Measurements from ENCODE around the gene PHF2.

The PHF2 gene

DNA sequence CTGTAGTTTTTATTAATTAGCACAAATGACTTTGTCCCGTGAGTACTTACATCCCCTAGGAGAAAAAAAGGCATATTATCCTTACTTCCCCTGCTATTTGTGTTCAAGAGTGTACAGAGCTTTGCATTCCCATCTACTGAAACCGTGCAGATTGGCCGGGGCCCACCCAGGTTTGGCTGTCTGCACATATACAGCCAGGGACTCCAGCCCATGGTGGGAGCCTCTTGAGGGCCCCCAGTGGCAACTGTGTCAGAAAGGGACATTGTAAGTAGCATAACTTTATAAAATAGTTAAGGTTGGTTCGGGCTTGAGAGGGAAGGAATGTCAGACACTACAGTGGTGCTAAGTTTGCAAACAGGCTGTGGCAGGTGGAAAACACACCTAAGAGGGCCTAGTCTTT is 24.7 kb downstream of the PHF2 start:
- no peak for DNase-seq (ENCODE audit: low spot score)

DNA sequence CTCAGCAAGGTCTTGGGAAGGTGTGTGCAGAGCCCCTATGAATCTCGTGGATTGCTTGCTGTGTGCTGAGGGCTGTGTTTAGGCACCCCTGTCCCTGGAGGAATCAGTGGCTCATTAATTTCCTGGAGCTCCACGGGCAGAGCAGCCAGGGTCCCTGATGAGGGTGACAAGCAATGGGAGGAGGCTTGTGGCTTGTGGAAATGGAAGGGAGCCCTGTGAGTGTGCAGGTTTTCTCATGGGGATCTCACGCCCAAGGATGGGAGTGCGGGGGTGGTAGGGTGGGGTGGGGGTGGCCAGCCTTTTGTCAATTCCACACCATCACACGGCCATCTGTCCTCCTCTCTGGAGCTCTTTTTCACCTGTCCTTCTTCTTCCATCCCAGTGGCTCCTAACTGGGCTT is 25.3 kb downstream of the PHF2 start:
- DNase-seq (ENCODE audit: low spot score) = no peak

DNA sequence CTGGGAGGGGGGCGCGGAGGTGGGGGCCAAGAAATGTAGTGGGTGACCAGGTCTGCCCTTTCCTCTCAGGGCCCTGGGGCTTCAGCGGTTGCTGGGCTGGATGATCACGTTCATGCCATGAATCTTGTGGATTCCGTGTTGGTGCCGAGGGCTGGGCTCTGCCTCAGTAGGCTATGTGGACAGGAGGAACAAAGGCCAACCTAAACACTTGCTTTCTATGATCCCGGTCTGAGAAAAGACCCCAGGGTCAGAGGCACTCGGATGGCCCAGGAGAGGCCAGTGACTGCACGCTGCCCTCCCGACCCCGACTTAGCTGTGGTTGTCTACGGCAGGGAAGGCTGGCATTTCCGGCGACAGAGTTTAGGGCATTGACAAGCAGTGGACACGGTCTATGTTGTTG is 26.6 kb downstream of the PHF2 start:
- no peak for DNase-seq (ENCODE audit: low spot score)

DNA sequence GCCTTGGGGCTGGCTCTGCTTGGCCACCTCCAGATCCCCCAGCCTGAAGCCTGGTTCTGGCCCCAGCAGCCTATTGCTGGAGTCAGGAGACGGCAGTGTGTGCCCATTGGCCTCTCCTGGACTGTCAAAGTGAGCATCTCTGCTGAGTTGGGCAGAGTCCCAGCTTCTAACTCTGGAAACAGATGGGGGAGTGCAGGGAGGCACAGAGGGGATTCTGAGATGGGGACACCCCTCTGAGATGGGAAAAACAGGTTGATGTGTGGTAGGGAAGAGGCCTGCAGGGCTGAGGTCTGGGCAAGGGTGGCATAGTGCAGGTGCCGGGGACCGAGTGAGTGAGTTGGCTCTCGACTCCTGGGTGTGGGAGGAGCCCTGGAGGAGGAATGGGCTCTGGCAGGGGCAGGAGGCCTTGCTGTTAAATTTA is 27.5 kb downstream of the PHF2 start:
- DNase-seq (ENCODE audit: low spot score) = no peak

DNA sequence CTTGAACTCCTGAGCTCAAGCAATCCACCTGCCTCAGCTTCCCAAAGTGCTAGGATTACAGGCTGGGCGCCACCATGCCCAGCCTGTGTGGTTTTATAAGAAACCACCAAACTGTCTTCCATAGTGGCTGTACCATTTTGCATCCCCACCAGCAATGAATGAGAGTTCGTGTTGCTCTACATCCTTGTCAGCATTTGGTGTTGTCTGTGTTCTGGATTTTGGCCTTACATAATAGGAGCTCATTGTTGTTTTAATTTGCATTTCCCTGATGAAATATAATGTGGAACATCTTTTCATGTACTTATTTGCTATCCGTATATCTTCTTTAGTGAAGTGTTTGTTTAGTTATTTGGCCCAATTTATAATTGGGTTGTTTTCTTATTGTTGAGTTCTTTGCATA is 29.8 kb downstream of the PHF2 start:
- no peak for DNase-seq (ENCODE audit: low spot score)

DNA sequence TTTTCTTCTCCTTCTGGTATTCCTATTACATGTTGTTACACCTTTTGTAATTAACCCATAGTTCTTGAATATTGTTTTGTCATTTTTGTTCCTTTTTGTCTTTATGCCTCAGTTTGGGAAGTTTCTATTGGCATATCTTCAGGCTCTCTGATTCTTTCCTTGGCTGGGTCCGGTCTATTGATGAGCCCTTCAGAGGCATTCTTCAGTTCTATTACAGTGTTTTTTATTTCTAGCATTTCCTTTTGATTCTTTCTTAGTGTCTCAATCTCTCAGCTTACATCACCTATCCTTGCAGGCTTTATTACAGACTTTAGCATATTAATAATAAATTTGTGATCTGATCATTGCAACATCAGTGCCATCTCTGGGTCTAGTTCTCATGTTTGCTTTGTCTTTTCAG is 33.8 kb downstream of the PHF2 start:
- no peak for DNase-seq (ENCODE audit: low spot score)

DNA sequence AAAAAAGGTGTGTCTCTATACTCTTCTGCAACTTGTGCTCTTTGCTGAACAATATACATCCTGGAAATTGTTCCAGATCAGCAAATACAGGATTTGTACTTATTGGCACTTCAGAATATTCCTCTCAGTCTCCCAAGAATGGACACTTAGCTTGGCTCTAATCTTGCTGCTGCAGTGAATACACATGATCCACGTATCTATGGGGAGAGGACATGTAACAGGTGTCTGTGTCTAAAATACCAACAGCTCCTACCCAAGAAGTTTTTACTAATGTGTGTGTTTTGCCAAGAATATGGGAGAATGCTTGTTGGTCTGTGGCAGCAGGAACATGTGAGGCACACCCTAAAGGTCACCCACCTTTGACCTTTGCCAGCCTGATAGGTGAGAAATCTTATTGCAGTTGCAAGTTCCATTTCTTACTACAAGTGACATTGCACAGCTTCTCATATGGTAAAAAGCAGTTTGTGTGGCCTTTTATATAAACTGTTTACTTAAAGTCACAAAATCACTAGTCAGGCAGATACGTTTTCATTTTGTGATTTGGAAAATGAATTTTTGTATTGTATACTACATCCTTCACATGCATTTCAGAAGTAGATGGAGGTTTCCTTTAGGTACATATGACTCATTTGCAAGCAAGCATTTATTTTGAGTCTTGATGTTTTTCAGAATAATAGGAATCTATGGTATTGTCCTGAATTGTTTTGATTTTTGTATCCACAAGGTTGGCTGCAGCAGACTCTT is 35.8 kb downstream of the PHF2 start:
- DNase-seq (ENCODE audit: low spot score) = no peak

DNA sequence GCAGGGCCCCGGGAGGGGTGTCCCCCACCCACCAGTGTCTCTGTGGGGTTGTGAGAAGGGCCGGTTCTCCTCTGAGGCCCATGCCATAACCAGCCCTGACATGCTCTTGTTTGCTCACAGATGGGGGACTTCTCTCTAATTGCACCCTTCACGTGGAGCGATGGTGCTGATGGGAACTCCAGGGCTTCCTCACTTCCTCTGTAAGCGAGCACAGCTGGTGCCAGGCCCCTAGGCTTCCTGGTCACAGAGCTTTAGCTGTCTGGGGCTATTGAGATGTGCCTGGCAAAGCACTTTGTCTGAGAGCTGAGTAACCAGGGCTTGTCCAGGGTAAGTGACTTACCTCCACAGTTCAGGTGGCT is 36.4 kb downstream of the PHF2 start:
- DNase-seq (ENCODE audit: low spot score) = no peak

DNA sequence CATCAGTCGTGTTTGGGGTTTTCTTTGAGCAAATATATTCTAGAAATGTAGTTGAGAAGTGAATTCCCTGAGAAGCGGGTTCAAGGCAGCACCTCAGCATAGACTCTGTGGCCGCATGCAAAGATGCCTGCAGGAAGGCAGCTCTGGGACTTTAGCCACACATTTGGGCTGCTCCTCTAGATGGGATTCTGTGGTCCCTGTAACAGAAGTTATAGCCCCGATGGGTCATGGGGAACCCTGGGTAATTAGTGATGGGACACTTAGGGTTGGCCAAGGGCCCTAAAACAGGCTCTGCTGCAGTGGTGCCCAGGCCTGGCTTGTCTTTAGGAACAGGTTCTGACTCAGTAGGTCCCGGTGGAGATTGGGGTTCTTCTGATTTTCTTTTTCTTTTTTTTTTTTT is 36.8 kb downstream of the PHF2 start:
- DNase-seq (ENCODE audit: low spot score) = no peak

DNA sequence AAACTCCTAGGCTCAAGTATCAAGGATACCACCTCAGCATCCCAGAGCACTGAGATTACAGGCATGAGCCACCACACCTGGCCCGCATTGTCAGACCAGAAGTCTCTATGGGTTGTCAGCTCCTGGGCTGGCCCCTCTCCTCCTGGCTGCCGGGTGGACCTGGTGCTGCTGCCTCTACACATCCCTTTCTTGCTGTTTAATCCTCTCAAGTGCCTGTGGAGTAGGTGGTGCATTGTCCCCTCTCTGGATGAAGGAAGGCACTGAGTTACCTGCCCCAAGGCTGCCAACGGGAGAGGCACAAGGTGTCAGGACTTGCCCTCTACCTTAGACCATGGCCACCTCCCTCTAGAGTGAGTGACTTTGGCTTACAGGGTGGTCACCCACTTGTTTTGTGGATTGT is 37.4 kb downstream of the PHF2 start:
- DNase-seq (ENCODE audit: low spot score) = no peak

DNA sequence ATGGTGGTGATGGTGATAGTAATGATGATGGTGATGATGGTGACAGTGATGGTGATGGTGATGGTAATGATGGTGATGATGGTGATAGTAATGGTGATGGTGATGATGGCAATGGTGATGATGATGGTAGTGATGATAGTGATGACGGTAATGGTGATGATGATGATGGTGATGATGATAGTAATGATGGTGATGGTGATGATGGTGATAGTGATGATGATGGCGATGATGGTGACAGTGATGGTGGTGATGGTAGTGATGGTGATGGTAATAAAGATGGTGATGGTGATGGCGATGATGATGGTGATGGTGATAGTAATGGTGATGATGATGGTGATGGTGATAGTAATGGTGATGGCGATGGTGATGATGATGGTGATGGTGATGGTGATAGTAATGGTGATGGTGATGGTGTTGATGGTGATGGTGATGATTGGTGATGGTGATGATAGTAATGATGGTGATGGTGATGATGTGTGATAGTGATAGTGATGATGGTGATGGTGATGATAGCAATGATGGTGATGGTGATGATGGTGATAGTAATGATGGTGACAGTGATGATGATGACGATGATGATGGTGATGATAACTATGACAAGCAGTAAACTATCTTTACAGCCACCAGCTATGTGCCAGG is 38.6 kb downstream of the PHF2 start:
- DNase-seq (ENCODE audit: low spot score) = no peak

DNA sequence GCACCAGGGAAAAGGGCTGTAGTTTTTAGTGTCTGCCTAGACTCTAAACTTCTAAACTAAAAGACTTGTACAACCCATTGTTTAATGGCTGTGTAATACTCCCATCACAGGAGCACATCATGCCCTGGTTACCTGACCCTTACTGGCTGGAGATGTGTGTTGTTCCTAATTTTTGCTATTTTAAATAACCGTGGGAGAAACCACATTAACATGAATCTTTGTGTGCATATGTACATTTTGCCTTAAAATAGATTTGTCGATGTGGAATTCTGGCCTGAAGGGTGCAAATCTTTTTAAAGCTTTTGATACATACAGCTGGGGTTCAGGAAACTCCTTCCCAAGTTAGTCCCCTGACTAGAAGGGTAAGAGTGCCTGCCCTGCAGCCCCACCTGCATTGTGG is 39.7 kb downstream of the PHF2 start:
- DNase-seq (ENCODE audit: low spot score) = no peak

DNA sequence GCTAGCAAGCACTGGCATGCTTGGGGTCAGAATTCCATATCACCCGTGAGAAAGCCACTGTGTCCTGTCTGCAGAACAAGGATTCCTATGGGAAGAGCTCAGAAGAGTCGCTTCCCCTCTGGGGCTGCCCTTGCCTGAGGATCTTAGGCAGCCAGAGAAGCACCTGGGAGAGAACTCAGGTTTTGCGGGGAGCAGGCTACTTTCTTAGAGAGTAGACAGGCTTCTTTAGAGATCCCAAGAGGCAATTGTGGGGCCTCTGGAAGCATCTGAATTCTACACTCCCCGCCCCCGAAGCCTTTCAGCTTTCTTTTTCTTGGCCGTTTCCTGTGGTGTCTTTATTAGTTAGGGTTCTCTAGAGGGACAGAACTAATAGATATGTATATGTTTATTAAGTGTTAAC is 40.9 kb downstream of the PHF2 start:
- no peak for DNase-seq (ENCODE audit: low spot score)

DNA sequence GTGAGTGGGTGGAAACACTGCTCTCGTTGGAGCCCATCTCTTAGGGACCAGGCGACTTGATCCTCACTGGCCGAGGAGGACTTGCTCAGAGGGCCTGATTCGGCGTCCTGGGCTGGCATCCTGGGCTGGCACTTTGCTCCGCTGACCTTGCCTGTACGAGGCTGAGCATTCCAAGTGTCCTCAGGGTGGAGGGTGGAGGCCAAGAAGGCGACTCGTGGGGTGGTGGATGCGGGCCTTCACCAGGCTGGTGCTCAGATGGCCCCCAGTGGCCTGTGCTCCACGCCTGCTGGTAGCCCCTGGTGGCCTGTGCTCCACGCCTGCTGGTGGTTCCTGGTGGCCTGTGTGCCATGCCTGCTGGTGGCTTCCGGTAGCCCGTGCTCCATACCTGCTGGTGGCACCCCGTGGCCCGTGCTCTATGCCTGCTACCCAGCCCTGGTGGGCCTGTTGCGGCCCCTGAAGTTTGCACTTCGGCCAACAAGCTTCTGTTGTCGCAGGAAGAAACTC is 42.9 kb downstream of the PHF2 start:
- no peak for DNase-seq (ENCODE audit: low spot score)

DNA sequence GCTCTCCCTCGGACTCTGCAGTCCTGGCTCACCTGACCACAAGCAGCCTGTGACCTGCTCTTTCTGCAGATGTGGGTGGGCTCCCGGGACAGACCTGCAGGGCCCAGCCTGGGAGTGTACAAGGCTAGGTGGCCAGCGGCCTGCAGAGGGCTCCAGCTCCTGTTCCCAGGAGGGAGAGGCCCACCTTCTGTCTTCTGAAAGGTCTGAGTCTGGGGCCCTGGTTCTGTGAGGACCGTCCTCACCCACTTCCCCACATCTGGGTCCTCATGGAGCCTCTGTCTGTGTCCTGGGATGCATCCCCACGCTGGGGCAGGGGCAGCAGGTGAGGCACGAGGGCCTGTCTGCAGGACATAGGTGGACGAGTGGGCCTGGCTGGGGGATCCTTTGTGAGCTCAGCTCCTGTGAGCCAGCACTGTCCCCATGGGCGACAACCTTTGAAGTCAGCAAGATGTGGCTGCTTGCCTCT is 43.7 kb downstream of the PHF2 start:
- no peak for DNase-seq (ENCODE audit: low spot score)

DNA sequence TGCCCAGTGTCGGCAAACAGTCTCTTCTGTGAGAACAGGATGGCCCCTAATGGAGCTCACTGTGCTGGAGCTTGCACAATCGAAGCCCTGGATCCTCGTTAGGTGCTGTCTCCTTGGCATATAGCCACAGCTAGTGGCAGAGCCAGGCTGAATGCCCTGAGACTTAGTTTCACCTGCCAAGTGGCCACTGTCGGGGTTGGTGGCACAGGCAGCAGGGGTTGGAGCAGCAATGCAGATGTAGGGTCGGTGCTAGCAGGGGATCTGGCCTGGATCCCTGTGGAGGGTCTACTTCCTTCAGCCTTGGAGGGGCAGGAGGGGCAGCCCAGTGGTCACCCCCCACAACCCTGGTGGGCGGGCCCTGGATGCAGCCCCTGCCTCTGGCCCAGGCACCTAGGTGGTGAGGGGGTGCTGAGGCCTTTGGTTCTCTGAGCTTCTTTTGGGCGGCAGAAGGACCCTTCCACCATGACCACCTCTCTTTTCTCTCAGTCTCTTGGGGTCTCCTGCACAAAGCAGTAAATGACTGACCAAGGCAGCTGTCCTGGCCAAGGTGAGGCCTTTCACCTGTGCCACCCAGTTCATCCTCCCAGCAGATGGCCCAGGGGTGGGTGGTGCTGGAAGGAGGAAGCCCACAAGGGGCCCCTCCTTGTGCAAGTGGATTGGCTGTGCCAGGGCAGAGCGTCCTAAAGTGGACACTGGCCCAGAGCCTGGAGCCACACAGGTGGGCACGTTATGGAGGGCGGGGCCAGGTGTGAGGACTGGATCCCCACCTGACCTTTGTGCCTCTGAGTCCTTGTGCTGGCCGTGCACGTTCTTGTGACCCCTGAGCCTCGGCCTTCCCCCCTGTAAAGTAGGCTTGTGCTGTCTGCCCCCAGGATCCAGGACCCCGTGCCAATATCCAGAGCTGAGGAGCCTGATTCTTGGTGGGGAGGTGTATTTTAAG is 44.8 kb downstream of the PHF2 start:
- no peak for DNase-seq (ENCODE audit: low spot score)

DNA sequence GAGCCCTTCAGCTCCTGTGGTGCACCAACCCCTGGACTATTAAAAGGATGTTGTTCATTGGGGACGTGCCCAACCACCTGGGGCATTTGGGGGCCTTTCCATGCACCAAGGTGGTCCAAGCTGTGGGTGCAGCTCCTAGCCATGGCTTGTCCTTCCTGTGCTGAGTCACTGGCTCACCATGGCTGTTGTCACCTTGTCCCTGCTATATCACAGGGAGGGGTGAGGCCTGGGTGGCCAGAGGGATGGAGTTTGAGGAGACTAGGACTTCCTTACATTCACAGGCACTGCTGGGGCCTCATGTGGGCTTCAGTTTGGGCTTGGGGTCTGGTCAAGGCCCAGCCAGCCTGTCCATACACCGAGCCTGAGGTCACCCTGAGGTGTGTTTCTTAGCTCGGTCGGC is 45.5 kb downstream of the PHF2 start:
- DNase-seq (ENCODE audit: low spot score) = no peak

DNA sequence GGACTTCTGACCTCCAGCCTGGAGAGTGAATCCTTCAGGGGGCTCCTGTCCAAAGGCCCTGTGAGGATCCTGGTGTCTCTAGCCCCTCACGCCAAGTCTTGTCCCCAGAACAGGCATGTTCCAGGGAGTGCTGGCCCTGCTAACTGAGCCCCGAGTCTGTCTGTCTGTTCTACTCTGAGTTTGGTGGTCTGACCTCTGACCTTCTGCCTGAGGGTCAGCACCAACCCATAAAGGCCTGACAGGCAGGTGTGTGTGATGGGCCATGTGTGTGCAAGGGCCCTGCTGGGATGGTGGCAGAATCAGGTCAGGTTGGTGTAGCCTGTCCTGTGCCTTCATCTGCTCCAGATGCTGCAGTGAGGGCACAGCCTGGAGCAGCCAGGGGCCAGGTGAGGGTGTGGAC is 46.3 kb downstream of the PHF2 start:
- no peak for DNase-seq (ENCODE audit: low spot score)

DNA sequence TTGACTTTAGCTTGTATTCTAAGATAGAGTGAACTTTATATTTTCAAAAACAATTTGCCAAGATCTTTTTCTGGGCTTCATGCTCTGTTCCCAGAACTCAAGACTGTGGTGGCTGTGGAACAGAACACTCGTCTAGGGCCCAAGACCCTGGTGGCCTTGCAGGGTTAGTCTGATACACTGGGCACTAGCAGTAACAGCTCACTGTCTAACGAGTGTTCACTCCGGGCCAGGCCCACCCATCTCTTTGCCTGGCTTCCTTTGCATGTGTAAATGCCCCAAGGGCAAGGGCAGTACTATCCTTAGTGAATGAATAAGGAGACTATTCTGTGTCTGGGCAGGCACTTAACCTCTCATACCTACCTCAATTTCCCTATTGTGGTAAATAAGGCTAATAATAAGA is 47.4 kb downstream of the PHF2 start:
- no peak for DNase-seq (ENCODE audit: low spot score)

DNA sequence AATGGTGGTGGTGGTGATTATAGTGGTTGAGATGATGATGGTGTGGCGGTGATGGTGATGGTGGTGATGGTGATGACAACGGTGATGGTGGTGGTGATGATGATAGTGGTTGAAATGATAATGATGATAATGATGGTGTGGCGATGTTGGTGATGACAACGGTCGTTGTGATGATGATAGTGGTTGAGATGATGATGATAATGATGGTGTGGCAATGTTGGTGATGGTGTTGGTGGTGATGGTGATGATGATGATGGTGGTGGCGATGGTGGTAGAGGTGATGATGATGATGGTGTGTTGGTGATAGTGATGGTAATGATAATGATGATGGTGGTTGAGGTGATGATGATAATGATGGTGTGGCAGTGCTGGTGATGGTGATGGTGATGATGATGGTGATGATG is 48.0 kb downstream of the PHF2 start:
- DNase-seq (ENCODE audit: low spot score) = no peak

DNA sequence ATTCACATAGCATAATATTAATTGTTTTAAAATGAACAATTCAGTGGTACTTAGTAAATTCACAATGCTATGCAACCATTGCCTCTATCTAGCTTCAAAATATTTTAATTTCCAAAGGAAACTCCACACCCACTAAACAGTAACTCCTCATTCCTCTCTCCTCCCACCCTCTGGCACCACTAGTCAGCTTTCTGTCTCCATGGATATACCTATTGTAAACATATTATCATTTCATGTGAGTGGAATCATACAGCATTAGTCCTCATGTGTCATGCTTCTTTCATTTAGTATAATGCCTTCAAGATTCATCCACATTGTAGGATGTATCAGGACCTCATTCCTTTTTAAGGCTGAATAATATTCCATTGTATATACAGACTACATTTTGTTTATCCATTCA is 48.6 kb downstream of the PHF2 start:
- DNase-seq (ENCODE audit: low spot score) = no peak

DNA sequence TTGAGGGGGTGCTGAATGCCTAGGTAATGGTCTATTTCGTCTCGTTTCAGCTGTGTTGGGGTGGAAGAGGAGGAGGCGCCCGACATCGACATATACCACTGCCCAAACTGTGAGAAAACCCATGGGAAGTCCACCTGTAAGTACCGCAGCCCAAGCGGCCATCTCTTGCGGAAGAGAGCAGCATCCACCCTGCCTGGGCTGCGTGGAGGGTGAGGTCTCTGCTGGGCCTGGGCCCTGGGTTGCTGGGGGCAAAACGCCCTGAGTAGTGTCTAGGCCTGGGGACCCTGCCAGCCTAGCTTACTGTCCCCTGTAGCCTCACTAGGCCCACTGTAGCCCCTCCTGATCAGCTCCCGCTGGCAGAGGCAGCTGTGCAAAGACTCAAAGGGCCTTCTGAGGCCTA is 53.5 kb downstream of the PHF2 start:
- no peak for DNase-seq (ENCODE audit: low spot score)
